Camera-type eye (tissue), 1 donor: ENCODE results near the gene CCDC92. TPM values are rescaled to one million over a fixed set of nuclear protein-coding genes. Genes with fewer than 3 reads are reported as not detected.

ENCODE experiments used
- total RNA-seq: library from RNA; depleted of rRNA; stranded (reverse); fragments of >200 nt; gene quantifications from one replicate; pipeline ENCODE4 v1.2.3, GENCODE V29; 2014

CCDC92 gene
- total RNA-seq = 22.2 TPM

DNA sequence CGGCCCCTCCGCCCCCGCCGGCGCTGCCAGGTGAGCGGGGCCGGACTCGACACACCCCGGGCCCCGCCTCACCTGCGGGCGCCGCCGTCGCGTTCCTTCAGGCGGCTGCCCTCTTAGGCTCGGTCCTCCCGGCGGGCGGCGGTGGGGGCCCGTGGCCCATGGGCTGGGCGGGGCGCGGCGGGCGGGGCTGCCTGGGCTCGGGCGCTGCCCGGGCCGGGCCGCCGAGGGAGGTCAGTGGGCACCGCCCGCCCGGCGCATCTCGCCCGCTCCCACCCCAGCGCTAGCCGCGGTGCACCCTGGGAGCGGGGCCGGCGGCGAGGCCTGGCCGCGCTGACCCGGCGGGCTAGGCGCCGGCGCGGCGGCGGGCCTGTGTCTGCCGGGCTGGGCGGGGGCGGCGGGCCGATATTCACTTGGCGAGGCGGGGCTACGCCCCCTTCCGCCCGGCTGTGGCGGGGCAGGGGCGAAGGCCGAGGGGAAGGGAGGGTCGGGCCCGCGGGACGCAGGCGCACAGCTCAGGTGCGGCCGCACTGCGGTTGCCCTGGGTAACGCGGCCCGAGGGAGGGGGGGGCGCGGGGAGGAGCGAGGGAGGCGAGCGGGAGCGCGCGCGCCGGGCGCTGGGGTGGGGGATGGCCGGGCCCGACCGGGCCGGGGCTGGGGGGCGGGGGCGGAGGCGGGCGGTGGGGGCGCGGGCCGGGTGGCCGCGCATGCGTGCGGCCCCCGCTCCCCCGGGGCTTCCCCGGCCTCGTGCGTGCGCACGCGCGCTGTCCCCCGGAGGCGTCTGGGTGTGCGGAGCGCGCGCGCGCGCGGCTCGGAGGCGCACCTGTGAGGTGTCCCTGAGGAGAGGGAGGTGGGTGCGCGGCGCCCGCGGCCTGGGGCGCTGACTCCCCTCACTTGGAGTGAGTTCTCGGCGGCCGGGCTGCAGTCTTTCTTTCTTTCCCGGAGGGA lies at the start of gene CCDC92, which contains the start of gene ZNF664:
CCDC92 (minus strand) TSS at position 375 of the 945 bp plus-strand sequence. CDS start 28,526 bp downstream, outside the sequence.
ZNF664 (plus strand) TSS at position 759 of the 945 bp plus-strand sequence. CDS start 38,930 bp downstream, outside the sequence.

Other genes starting within 250 kb of the CCDC92 start
- 1.3 TPM for gene DNAH10, start 210.5 kb downstream of the CCDC92 start, total RNA-seq
- 108 TPM for gene ZNF664, start 384 bp upstream of the CCDC92 start, total RNA-seq